Naive B cell (primary cell): ENCODE data around the gene KDM2B. TPM values are rescaled to one million over a fixed set of nuclear protein-coding genes. Genes with fewer than 3 reads are reported as not detected.

Source experiments
- ATAC-seq, 2 donors: fragments of 150-1000 bp; cut with Tn5 transposase; 2 replicates each; pipeline ENCODE4 v1.10.0; 2021; ENCODE audit warnings: low read depth in 2 of 2, mild to moderate bottlenecking in 2 of 2, moderate library complexity in 2 of 2
- DNase-seq: peaks from one replicate; pipeline ENCODE4 v3.0.0; 2022
- H3K27ac Mint-ChIP-seq, 6 donors: one replicate each; pipeline ENCODE4 v1.8.0; 2020 to 2022; ENCODE audit warnings: mild to moderate bottlenecking in 6 of 6, mixed read lengths in 6 of 6, moderate library complexity in 5 of 6, inconsistent platforms in 2 of 6
- H3K27me3 Mint-ChIP-seq, 3 donors: one replicate each; pipeline ENCODE4 v1.8.0; 2021 to 2022; ENCODE audit warnings: mixed read lengths in 3 of 3, mild to moderate bottlenecking in 1 of 3
- H3K36me3 Mint-ChIP-seq, 2 donors: one replicate each; pipeline ENCODE4 v1.8.0; 2020 to 2022; ENCODE audit warnings: mixed read lengths in 2 of 2, inconsistent platforms in 1 of 2, mild to moderate bottlenecking in 1 of 2
- H3K4me1 Mint-ChIP-seq, 3 donors: one replicate each; pipeline ENCODE4 v1.8.0; 2020 to 2022; ENCODE audit warnings: mixed read lengths in 3 of 3, inconsistent platforms in 1 of 3, mild to moderate bottlenecking in 1 of 3, moderate library complexity in 1 of 3
- H3K4me3 Mint-ChIP-seq, 8 donors: one replicate each; pipeline ENCODE4 v1.8.0; 2020 to 2022; ENCODE audit warnings: mild to moderate bottlenecking in 8 of 8, mixed read lengths in 8 of 8, moderate library complexity in 8 of 8, inconsistent platforms in 2 of 8
- H3K9me3 Mint-ChIP-seq, 7 donors: one replicate each; pipeline ENCODE4 v1.8.0; 2020 to 2022; ENCODE audit warnings: mixed read lengths in 7 of 7, mild to moderate bottlenecking in 5 of 7, inconsistent platforms in 2 of 7, moderate library complexity in 1 of 7
- polyA plus RNA-seq, 6 donors: library from polyadenylated mRNA; unstranded; fragments of 300-500 nt; fragmentation: Illumina TruSeq; gene quantifications; one replicate each; pipeline ENCODE4 v1.2.3, GENCODE V29; 2021; ENCODE audit warnings: low read depth in 6 of 6

The KDM2B gene
- polyA plus RNA-seq, 6 donors from 2014 or later, result 25.5 to 46.5 (median 31.0) TPM

DNA sequence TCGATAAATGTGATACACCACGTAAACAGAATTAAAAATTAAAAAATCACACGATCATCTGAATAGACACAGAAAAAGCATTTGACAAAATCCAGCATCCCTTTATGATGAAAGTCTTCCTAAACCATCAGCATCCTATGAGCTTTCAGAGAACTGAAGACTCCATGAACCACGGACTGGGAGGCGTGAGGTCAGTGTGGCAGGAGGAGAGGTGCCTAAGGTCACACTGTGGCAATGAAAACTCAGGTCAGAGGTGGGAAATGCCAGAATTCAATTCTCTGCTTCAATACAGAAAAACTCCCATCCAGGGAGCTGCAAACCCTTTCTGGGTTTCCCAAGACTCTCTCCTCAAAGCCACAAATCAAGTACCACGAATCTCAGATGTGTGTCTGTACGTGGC is 51.6 kb downstream of the KDM2B start:
- Mint-ChIP-seq H3K4me3 (peak overlapping the region in 1 of 8 donors; percentile 18), H3K36me3 (peaks cover 0 to 10% of the 10 kb centered on the region in 2 donors), H3K9me3 (no peaks in the 10 kb centered on the region), H3K27ac (peak overlapping the region in 3 of 6 donors; percentile 16 to 84 (median 78)), H3K27me3 (no peaks in the 10 kb centered on the region), H3K4me1 (peaks cover 22 to 56% (median 54%) of the 10 kb centered on the region in 3 donors)
- no peak for DNase-seq
- no peak for ATAC-seq

DNA sequence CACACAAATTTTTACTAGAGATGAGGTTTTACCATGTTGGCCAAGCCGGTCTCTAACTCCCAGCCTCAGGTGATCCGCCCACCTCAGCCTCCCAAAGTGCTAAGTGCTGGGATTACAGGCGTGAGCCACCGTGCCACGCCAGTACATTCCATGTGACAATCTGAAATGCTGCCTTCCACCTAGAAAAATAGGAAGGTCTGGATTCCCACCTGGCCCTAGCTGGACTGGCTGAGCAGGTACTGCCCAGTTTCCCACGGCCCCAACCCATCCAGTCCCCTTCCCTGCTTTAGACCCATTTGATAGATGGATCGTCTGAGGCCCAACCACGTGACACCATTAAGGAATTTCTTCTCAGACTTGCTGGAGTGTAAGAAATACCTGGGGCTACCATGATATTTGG is 55.4 kb downstream of the KDM2B start:
- Mint-ChIP-seq H3K4me3 (no peak overlapping the region), H3K9me3 (no peaks in the 10 kb centered on the region), H3K27me3 (no peaks in the 10 kb centered on the region), H3K27ac (peak overlapping the region in 1 of 6 donors; percentile 27), H3K36me3 (peaks cover 0 to 5% of the 10 kb centered on the region in 2 donors), H3K4me1 (peaks cover 19 to 44% (median 42%) of the 10 kb centered on the region in 3 donors)
- ATAC-seq (no peak), DNase-seq (no peak)

DNA sequence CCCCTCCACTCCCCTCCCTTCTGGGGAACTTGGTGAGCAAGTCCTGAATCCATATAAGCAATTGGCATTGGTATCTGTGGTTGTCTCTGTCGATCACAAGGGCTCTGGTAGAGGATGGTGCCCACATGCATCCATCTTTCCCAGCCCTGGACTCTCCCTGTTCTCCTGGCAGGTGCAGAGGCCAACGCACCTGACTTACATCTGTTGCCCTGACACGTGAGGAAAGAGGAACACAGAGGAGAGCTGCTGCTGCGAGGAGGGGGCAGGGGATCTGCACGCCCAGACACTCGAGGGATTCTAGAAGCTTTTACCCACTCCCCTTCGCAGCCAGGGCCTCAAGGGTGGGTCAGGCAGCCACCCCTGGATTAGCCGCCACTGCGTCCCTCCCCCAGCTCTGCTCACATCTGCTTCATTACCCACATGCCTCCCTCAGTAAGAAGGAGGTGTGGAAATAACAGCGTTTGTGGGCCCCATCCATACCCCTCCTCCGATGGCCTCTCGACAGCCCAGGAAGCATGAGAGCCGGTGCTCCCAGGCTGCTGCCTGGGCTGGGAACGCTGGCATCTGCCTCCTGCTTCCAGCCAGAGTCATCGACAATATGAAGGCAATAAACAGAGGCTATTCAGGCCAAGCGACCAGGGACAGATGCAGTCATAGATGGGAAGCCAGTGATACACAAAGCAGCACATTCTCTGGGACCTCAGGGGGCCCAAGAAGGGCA is 56.5 kb downstream of the KDM2B start:
- DNase-seq (no peak), ATAC-seq (peak; percentile 18 to 34)
- H3K4me3 Mint-ChIP-seq, result peak overlapping the region in 3 of 8 donors; percentile 47 to 66 (median 65)
- no peaks in the 10 kb centered on the region for H3K9me3 Mint-ChIP-seq
- H3K4me1 Mint-ChIP-seq, result peaks cover 20 to 41% (median 35%) of the 10 kb centered on the region in 3 donors
- H3K27ac Mint-ChIP-seq, result peak overlapping the region in 3 of 6 donors; percentile 22 to 73 (median 59)
- H3K36me3 Mint-ChIP-seq, result peaks cover 3 to 5% of the 10 kb centered on the region in 2 donors
- no peaks in the 10 kb centered on the region for H3K27me3 Mint-ChIP-seq

DNA sequence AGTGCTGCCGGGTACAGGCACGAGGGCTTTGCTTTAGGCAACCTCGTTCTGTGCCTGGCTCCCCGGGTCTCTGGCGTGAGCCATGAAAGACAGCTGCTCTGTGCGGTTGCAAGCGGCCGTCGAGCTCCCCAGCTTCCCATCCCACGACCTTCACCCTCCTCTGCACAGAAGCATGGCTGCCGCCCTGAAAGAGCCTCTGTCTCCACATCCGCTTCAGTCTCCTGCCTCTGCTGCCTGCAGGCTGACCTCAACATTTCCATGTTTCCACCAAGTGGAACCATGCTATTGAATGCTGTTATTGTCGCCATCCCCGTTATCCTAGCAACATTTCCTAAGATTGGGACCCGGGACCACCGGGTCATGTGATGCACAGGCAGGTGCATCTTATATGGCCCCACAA is 57.1 kb downstream of the KDM2B start:
- peaks cover 1 to 7% of the 10 kb centered on the region in 2 donors for H3K36me3 Mint-ChIP-seq
- peaks cover 21 to 35% (median 30%) of the 10 kb centered on the region in 3 donors for H3K4me1 Mint-ChIP-seq
- H3K27me3 Mint-ChIP-seq, result no peaks in the 10 kb centered on the region
- ATAC-seq, result peak in 1 of 2 donors; percentile 59
- no peaks in the 10 kb centered on the region for H3K9me3 Mint-ChIP-seq
- peak overlapping the region in 2 of 6 donors; percentile 52 to 73 for H3K27ac Mint-ChIP-seq
- no peak for DNase-seq
- peak overlapping the region in 3 of 8 donors; percentile 57 to 66 (median 65) for H3K4me3 Mint-ChIP-seq

DNA sequence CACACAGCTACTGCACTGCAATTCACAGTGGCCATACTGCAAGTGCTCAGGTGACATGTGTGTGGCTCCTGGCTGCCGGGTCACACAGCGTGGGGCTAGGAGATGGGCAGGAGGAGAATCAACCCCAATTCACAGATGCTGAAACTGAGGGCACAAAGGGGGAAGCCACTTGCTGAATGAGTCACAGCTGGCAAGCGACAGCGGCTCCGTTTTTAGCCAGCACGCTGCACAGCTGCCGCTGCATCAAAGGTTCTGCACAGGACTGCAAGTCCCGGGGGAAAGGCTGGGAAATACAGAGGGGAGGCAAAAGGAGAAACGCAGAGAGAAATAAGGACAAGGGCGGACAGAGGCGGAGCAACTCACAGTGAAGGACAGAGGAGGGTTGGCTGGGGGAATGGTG is 57.9 kb downstream of the KDM2B start:
- Mint-ChIP-seq H3K9me3 (no peaks in the 10 kb centered on the region), H3K27ac (peak overlapping the region in 2 of 6 donors; percentile 33 to 73), H3K36me3 (peaks cover 0 to 7% of the 10 kb centered on the region in 2 donors), H3K4me1 (peaks cover 21 to 31% (median 28%) of the 10 kb centered on the region in 3 donors), H3K4me3 (peak overlapping the region in 2 of 8 donors; percentile 47 to 65), H3K27me3 (no peaks in the 10 kb centered on the region)
- ATAC-seq (peak in 1 of 2 donors; percentile 29), DNase-seq (no peak)

DNA sequence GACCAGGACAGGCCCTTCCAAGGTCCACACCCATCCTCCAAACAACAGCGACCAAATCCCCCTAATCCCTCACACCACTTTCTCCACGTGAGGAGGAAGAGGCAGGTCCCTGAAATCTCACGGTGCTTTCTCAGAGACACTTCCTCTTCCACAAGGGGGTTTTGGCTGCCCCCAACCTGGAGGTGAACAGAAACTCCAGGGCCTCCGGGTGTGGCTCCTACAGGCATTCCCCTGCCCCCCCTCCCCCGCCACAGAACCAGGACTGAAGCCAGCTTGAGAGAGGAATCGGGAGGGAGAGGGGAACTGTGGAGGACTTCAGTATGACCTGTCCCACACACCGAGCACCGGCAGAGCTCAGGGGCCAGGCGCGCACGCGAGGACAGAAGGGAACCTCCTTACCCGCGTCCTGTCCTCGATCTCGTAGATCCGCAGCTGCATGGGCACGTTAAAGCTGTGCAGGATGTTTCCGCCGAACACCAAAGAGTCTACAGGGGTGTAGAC is 60.2 kb downstream of the KDM2B start:
- Mint-ChIP-seq H3K9me3 (no peaks in the 10 kb centered on the region), H3K4me1 (peaks cover 24 to 34% (median 31%) of the 10 kb centered on the region in 3 donors), H3K27me3 (no peaks in the 10 kb centered on the region), H3K4me3 (peak overlapping the region in 2 of 8 donors; percentile 15 to 57), H3K36me3 (peaks cover 0 to 7% of the 10 kb centered on the region in 2 donors), H3K27ac (peak overlapping the region in 1 of 6 donors; percentile 75)
- DNase-seq (no peak), ATAC-seq (peak; percentile 25 to 28)

DNA sequence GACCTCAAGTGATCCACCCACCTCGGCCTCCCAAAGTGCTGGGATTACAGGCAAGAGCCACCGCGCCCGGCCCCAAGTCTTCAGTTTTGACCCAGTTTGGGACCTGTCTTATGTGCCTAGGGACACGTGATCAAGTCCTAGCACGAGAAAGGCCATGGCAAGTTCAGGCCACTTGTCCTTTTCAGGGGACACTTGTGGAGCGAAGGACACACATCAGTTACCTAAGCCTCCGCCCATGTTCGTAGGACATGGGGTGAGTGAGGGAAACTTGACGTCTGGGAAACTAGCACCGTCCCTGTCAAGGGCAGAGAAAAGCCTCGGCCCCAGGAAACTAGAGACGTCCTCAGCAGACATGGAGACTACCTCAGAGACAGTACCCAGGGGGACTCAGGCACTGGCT is 60.7 kb downstream of the KDM2B start:
- Mint-ChIP-seq H3K27me3 (no peaks in the 10 kb centered on the region), H3K9me3 (no peaks in the 10 kb centered on the region), H3K4me3 (no peak overlapping the region), H3K27ac (peak overlapping the region in 1 of 6 donors; percentile 75), H3K4me1 (peaks cover 27 to 37% (median 34%) of the 10 kb centered on the region in 3 donors), H3K36me3 (peaks cover 0 to 7% of the 10 kb centered on the region in 2 donors)
- DNase-seq (no peak), ATAC-seq (no peak)

DNA sequence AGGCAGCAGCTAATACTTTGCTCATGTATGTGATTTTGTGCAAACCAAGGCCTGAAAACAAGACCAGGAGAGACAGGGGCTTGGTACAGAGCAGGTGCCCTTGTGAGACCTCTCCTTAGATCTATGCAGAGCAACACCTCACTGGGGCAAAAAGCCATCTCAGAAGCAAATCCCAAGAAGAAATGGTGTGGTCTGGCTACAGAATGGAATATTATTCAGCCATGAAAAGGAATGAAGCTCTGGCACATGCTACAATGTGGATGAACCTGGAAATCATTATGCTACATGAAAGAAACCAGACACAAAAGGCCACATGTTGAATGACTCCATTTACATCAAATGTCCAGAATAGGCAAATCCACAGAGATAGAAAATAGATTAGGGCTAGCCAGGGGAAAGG is 61.6 kb downstream of the KDM2B start:
- Mint-ChIP-seq H3K27me3 (no peaks in the 10 kb centered on the region), H3K36me3 (peaks cover 0 to 7% of the 10 kb centered on the region in 2 donors), H3K4me3 (no peak overlapping the region), H3K4me1 (peaks cover 30 to 36% (median 33%) of the 10 kb centered on the region in 3 donors), H3K9me3 (no peaks in the 10 kb centered on the region), H3K27ac (peak overlapping the region in 2 of 6 donors; percentile 27 to 61)
- DNase-seq (no peak), ATAC-seq (no peak)

DNA sequence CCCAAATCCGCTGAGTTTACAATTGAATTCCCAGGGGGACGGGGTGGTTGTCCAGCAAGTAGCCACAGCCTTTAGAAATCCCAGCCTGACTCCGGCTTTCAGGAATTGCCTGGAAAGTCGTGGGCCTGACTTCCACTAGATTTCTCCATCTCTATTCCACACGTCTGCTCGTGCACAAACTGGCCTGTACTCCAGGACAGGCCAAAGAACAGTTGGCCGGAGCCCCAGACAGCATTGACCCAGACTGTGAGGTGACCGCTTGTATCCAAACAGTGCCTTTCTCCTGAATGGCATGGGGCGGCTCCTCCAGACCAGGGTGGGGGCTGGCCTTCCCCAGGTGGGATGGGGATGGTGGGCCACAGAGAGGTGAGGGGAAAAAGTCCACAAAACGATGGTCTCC is 62.2 kb downstream of the KDM2B start:
- Mint-ChIP-seq H3K27ac (no peak overlapping the region), H3K4me3 (no peak overlapping the region), H3K27me3 (no peaks in the 10 kb centered on the region), H3K4me1 (peaks cover 28 to 36% (median 33%) of the 10 kb centered on the region in 3 donors), H3K9me3 (no peaks in the 10 kb centered on the region), H3K36me3 (peaks cover 0 to 7% of the 10 kb centered on the region in 2 donors)
- DNase-seq (no peak), ATAC-seq (no peak)

DNA sequence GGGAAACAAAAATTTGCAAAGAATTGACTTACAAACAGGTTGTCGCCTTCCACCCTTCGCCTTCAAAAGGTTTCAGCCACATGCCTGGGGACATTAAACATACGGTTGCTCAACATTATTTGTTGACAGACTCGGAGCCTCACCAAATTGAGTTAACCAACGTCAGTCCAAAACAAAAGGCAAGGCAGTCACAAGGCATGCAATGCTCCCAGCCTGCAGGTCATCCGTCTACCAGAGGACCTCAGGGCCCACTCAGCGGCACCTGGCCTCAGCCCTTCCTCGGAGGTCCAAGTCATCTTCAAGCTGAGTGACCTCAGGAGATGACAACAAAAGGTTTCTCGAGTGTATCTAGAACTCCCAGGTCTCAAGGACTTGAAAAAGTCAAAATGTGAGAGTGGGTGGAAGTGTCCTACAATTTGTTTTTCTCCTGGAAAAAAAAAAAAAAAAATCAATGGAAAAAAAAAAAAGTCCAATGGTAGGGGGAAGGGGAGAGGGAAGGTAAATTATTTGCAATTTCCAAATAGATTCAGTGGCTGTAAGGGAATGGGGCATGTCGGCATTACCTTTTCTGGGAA is 64.3 kb downstream of the KDM2B start:
- Mint-ChIP-seq H3K4me1 (peaks cover 24 to 35% (median 33%) of the 10 kb centered on the region in 3 donors), H3K9me3 (no peaks in the 10 kb centered on the region), H3K27me3 (no peaks in the 10 kb centered on the region), H3K27ac (peak overlapping the region in 2 of 6 donors; percentile 39 to 49), H3K36me3 (peaks cover 0 to 14% of the 10 kb centered on the region in 2 donors), H3K4me3 (no peak overlapping the region)
- no peak for ATAC-seq
- no peak for DNase-seq

DNA sequence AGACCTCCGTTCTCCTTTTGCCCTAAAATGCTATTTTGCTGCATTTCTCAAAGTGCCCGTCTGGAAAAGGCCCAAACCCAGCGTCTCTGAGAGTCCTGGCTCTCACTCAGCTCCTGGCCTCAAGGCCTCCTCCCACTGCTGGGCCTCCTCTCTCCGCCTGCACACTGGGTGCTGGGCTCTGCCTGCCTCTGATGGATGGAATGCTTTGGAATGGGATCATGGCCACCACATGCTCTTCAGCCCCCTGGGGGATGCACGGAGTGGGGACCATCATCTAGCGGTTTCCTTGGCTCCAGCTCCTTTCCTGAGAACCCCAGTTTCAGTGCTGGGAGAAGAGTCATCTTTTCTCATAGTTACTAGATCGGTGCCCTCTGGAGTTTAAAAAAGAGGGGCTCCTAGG is 65.2 kb downstream of the KDM2B start:
- Mint-ChIP-seq H3K27ac (peak overlapping the region; percentile 5 to 95 (median 88)), H3K4me3 (peak overlapping the region in 1 of 8 donors; percentile 29), H3K36me3 (peaks cover 0 to 14% of the 10 kb centered on the region in 2 donors), H3K4me1 (peaks cover 24 to 30% (median 28%) of the 10 kb centered on the region in 3 donors), H3K27me3 (no peaks in the 10 kb centered on the region), H3K9me3 (no peaks in the 10 kb centered on the region)
- ATAC-seq (no peak), DNase-seq (no peak)

DNA sequence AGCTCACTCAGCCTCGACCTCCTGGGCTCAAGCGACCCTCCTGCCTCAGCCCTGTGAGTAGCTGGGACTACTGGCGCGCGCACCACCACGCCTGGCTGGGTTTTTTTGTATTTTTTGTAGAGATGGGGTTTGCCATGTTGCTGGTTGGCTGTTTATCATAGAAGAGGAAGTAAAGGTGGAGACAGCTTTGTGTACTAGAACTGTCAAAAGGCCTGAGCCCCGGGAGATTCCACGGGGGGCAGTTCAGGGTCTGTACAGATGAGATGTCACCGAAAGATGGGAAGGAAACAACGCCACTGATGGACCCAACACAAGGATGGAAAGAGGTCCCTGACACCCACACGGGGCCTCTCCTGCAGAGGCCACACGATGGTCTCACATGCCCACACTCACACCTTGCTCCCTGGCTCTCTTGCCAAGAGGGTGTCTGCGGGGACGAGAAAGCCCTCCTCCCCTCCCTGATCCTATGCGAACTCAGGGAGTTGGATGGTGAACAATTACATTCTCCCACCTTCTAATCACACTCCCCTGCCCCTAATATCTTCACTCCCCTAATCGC is 66.6 kb downstream of the KDM2B start:
- Mint-ChIP-seq H3K36me3 (peaks cover 0 to 10% of the 10 kb centered on the region in 2 donors), H3K27me3 (no peaks in the 10 kb centered on the region), H3K27ac (peak overlapping the region; percentile 96 to 99 (median 98)), H3K4me3 (peak overlapping the region; percentile 48 to 91 (median 80)), H3K4me1 (peaks cover 21 to 28% (median 26%) of the 10 kb centered on the region in 3 donors), H3K9me3 (no peaks in the 10 kb centered on the region)
- DNase-seq, result peak; percentile 79
- peak; percentile 92 to 95 for ATAC-seq

DNA sequence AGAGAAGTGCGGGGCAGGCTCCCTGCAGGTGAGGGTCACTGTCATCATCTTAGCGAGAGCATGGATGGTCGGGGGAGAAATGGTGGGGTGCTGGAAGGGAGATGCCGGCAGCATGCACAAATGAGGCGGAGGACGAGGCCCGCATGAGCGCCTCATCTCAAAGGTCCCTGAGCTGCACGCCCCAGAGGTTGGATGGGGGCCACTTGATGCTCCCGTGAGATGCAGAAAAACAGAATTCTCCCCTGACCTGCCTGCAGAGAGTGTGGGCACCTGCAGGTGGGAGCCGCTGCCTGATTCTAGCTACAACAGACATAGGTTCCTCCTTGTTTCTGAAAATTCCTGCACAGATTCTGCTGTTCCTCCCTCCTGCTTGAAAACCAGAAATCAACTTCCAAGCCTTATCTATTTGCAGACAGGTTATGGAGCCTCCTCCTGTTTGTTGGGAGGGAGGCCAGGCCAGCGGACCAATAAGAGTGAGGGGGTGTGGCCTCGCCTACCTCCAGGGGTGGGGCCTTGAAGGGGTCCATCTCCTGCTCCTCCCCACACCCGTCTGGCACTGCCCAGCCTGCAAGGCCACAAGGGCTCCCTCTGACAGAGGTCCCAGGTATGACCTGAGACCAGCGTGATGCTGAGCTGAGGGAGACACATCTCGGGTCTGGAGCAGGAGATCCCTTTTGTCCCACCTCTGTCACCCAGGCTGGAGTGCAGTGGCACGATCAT is 67.2 kb downstream of the KDM2B start:
- Mint-ChIP-seq H3K9me3 (no peaks in the 10 kb centered on the region), H3K4me1 (peaks cover 21 to 28% (median 26%) of the 10 kb centered on the region in 3 donors), H3K4me3 (peak overlapping the region; percentile 48 to 91 (median 80)), H3K27ac (peak overlapping the region; percentile 96 to 99 (median 98)), H3K27me3 (no peaks in the 10 kb centered on the region), H3K36me3 (peaks cover 0 to 8% of the 10 kb centered on the region in 2 donors)
- DNase-seq (no peak), ATAC-seq (peak; percentile 29 to 34)
